CD4-positive, alpha-beta T cell (primary cell): Measurements from ENCODE around the gene GCC2. TPM values are rescaled to one million over a fixed set of nuclear protein-coding genes. Genes with fewer than 3 reads are reported as not detected.

ENCODE experiments used
- ATAC-seq: fragments of 200-7000 bp; cut with Tn5 transposase; one replicate; pipeline ENCODE4 v1.10.0; 2022; ENCODE audit warnings: mild to moderate bottlenecking; ENCODE audit not compliant: poor library complexity
- CTCF ChIA-PET: fragments of 350-600 bp; sonication (Branson Sonifier 250); formaldehyde crosslinking; loops from one replicate; lab custom pipeline; 2021; ENCODE audit warnings: antibody characterized with exemption, inconsistent platforms; lab: Charles Lee
- POLR2A ChIA-PET: fragments of 350-600 bp; sonication (Branson Sonifier 250); formaldehyde crosslinking; loops from one replicate; lab custom pipeline; 2021; ENCODE audit warnings: antibody characterized with exemption, inconsistent platforms; lab: Charles Lee
- DNase-seq, 14 experiments: peaks; one replicate each; pipeline ENCODE4 v3.0.0-alpha.2; 2013 to 2020; ENCODE audit warnings: mixed read lengths in 2 of 14
- H3K27ac ChIP-seq, 2 donors: one replicate each; pipeline versions ENCODE4 v1.5.1 to v1.7.0; 2013; ENCODE audit warnings: low read length in 2 of 2, low read depth in 1 of 2, mild to moderate bottlenecking in 1 of 2
- H3K27me3 ChIP-seq, 2 experiments: 1 replicate in 1 of 2; 2 replicates in 1 of 2; pipeline versions ENCODE4 v1.6.1 to v1.7.0; 2013; ENCODE audit warnings: low read length in 2 of 2, control low read depth in 1 of 2, mild to moderate bottlenecking in 1 of 2, moderate library complexity in 1 of 2; ENCODE audit not compliant: insufficient read depth in 2 of 2, control insufficient read depth in 1 of 2
- H3K36me3 ChIP-seq: one replicate; pipeline ENCODE4 v1.6.1; 2013; ENCODE audit warnings: low read length, control low read depth; ENCODE audit not compliant: insufficient read depth
- H3K4me1 ChIP-seq: one replicate; pipeline ENCODE4 v1.6.1; 2013; ENCODE audit warnings: low read length, control low read depth; ENCODE audit not compliant: insufficient read depth
- H3K4me3 ChIP-seq: one replicate; pipeline ENCODE4 v1.5.1; 2013; ENCODE audit warnings: mild to moderate bottlenecking, low read length, moderate library complexity
- H3K9me3 ChIP-seq, 2 experiments: 1 replicate in 1 of 2; 2 replicates in 1 of 2; pipeline versions ENCODE4 v1.6.1 to v1.7.0; 2013; ENCODE audit warnings: low read length in 2 of 2, mild to moderate bottlenecking in 2 of 2, control low read depth in 1 of 2, moderate library complexity in 1 of 2; ENCODE audit not compliant: control insufficient read depth in 1 of 2, insufficient read depth in 1 of 2
- H3K27ac Mint-ChIP-seq: one replicate; pipeline ENCODE4 v1.8.0; 2020; ENCODE audit warnings: mixed read lengths
- H3K27me3 Mint-ChIP-seq: one replicate; pipeline ENCODE4 v1.8.0; 2021; ENCODE audit warnings: mixed read lengths
- H3K36me3 Mint-ChIP-seq: one replicate; pipeline ENCODE4 v1.8.0; 2021; ENCODE audit warnings: low read depth, mixed read lengths
- H3K4me1 Mint-ChIP-seq: one replicate; pipeline ENCODE4 v1.8.0; 2021; ENCODE audit warnings: low read depth, mixed read lengths
- H3K4me3 Mint-ChIP-seq: one replicate; pipeline ENCODE4 v1.8.0; 2020; ENCODE audit warnings: mild to moderate bottlenecking, mixed read lengths
- H3K9me3 Mint-ChIP-seq: one replicate; pipeline ENCODE4 v1.8.0; 2020; ENCODE audit warnings: mixed read lengths
- CTCF ChIP-seq: fragments of 200-600 bp; IDR thresholded peaks from one replicate; pipeline ENCODE4 v1.8.0; 2022; ENCODE audit warnings: antibody characterized with exemption, mild to moderate bottlenecking
- intact Hi-C, 2 experiments: fragments of 100-400 bp; cut with DNase I in 1 of 2; cut with micrococcal nuclease in 1 of 2; formaldehyde crosslinking; loops; one replicate each; pipeline versions ENCODE4 v1.15.1 to v1.9.0; 2023 to 2025; cut with DNase I, micrococcal nuclease
- total RNA-seq, 174 experiments: library from RNA in 2 of 174; stranded (reverse) in 2 of 174; gene quantifications; one replicate each; pipeline ENCODE4 v1.2.3 and lab custom pipeline; 2021 to 2026

GCC2 gene
- total RNA-seq, 2 experiments from 2014 or later, result 134 to 141 TPM

GRCh38 chr2:108417254-108417653 lies 31.8 kb upstream of the GCC2 start:
- Mint-ChIP-seq H3K4me3 (no peak overlapping the region), H3K27me3 (no peaks in the 10 kb centered on the region), H3K36me3 (no peaks in the 10 kb centered on the region), H3K9me3 (no peaks in the 10 kb centered on the region), H3K4me1 (no peaks in the 10 kb centered on the region), H3K27ac (no peak overlapping the region)
- no peaks in the 10 kb centered on the region for H3K4me1 ChIP-seq
- ChIA-PET CTCF (no interaction called here), POLR2A (no interaction called here)
- no peak overlapping the region for H3K4me3 ChIP-seq
- H3K9me3 ChIP-seq, result no peaks in the 10 kb centered on the region
- ATAC-seq, result no peak
- H3K36me3 ChIP-seq, result no peaks in the 10 kb centered on the region
- peak; percentile 14 for TF ChIP-seq CTCF
- no peaks in the 10 kb centered on the region for H3K27me3 ChIP-seq
- no peak overlapping the region for H3K27ac ChIP-seq
- intact Hi-C loops, result loop anchor here in 1 of 2 experiments (1.0 kb wide), 1 partner anchor 167 kb away; no protein-coding TSS in a partner anchor
- peak in 5 of 14 experiments; percentile 1 to 30 (median 9) for DNase-seq

GRCh38 chr2:108418416-108418815 lies 30.6 kb upstream of the GCC2 start:
- Mint-ChIP-seq H3K4me1 (no peaks in the 10 kb centered on the region), H3K9me3 (no peaks in the 10 kb centered on the region), H3K4me3 (no peak overlapping the region), H3K27ac (no peak overlapping the region), H3K36me3 (no peaks in the 10 kb centered on the region), H3K27me3 (peaks cover 8% of the 10 kb centered on the region)
- ATAC-seq (no peak), DNase-seq (no peak)
- TF ChIP-seq CTCF, result no peak
- ChIA-PET POLR2A (no interaction called here), CTCF (no interaction called here)
- Histone ChIP-seq H3K36me3 (no peaks in the 10 kb centered on the region), H3K27me3 (no peaks in the 10 kb centered on the region), H3K4me1 (no peaks in the 10 kb centered on the region), H3K4me3 (no peak overlapping the region), H3K27ac (no peak overlapping the region), H3K9me3 (no peaks in the 10 kb centered on the region)
- intact Hi-C loops, result no loop called here

GRCh38 chr2:108423067-108423466 lies 25.9 kb upstream of the GCC2 start:
- no peaks in the 10 kb centered on the region for H3K9me3 Mint-ChIP-seq
- no peak for DNase-seq
- H3K36me3 Mint-ChIP-seq, result no peaks in the 10 kb centered on the region
- Histone ChIP-seq H3K4me3 (no peak overlapping the region), H3K36me3 (no peaks in the 10 kb centered on the region), H3K4me1 (no peaks in the 10 kb centered on the region), H3K9me3 (no peaks in the 10 kb centered on the region), H3K27me3 (no peaks in the 10 kb centered on the region), H3K27ac (no peak overlapping the region)
- no peaks in the 10 kb centered on the region for H3K4me1 Mint-ChIP-seq
- no peak overlapping the region for H3K4me3 Mint-ChIP-seq
- H3K27me3 Mint-ChIP-seq, result peaks cover 21% of the 10 kb centered on the region
- ChIA-PET CTCF (no interaction called here), POLR2A (no interaction called here)
- ATAC-seq, result no peak
- intact Hi-C loops, result no loop called here
- no peak for TF ChIP-seq CTCF
- H3K27ac Mint-ChIP-seq, result no peak overlapping the region
